ENCODE results near the gene GRK2.
A peak's percentile ranks its signal among the peaks of the same experiment; 100 is the strongest.

GRK2 gene

GRCh38 chr11:67265633-67266448 lies 432 bp upstream of the GRK2 start:
- no peak overlapping the region for H3K9ac ChIP-seq (ENCODE audit: low read depth, low read length)
- H3K27me3 ChIP-seq (ENCODE audit: insufficient read depth, low read length), result peaks cover 22% of the 10 kb centered on the region
- WGBS, result 18% methylated on average over 54 of the region's 54 CpGs
- H3K4me1 ChIP-seq (ENCODE audit: insufficient read depth, low read length), result peaks cover 29% of the 10 kb centered on the region
- no peak overlapping the region for H3K27ac ChIP-seq (ENCODE audit: low read depth, low read length)
- H3K36me3 ChIP-seq (ENCODE audit: insufficient read depth, low read length), result peaks cover 17% of the 10 kb centered on the region
- no peaks in the 10 kb centered on the region for H3K9me3 ChIP-seq (ENCODE audit: insufficient read depth, low read depth, low read length)
- H3K4me3 ChIP-seq (ENCODE audit: low read length), result peak overlapping the region; percentile 76; the same call in 1 of the 2 replicates

GRCh38 chr11:67267188-67268080 lies 1.2 kb downstream of the GRK2 start:
- H3K27ac ChIP-seq (ENCODE audit: low read depth, low read length), result no peak overlapping the region
- H3K4me3 ChIP-seq (ENCODE audit: low read length), result peak overlapping the region; percentile 76
- peaks cover 17% of the 10 kb centered on the region for H3K36me3 ChIP-seq (ENCODE audit: insufficient read depth, low read length)
- 50% methylated on average over 27 of the region's 30 CpGs for WGBS
- H3K9me3 ChIP-seq (ENCODE audit: insufficient read depth, low read depth, low read length), result no peaks in the 10 kb centered on the region
- H3K4me1 ChIP-seq (ENCODE audit: insufficient read depth, low read length), result peaks cover 29% of the 10 kb centered on the region
- H3K27me3 ChIP-seq (ENCODE audit: insufficient read depth, low read length), result peaks cover 13% of the 10 kb centered on the region
- H3K9ac ChIP-seq (ENCODE audit: low read depth, low read length), result peak overlapping the region; percentile 74

- Histone ChIP-seq H3K36me3 (ENCODE audit: insufficient read depth, low read length) (peaks cover 17% of the 10 kb centered on the region), H3K4me3 (ENCODE audit: low read length) (peak overlapping the region; percentile 76; the same call in 1 of the 2 replicates), H3K9ac (ENCODE audit: low read depth, low read length) (no peak overlapping the region), H3K27ac (ENCODE audit: low read depth, low read length) (no peak overlapping the region), H3K4me1 (ENCODE audit: insufficient read depth, low read length) (peaks cover 24% of the 10 kb centered on the region), H3K9me3 (ENCODE audit: insufficient read depth, low read depth, low read length) (no peaks in the 10 kb centered on the region), H3K27me3 (ENCODE audit: insufficient read depth, low read length) (peaks cover 13% of the 10 kb centered on the region)
- WGBS, result 91% methylated on average over 20 of the region's 21 CpGs
Measured at GRCh38 chr11:67268081-67268961, 2.0 kb downstream of the GRK2 start.

DNA sequence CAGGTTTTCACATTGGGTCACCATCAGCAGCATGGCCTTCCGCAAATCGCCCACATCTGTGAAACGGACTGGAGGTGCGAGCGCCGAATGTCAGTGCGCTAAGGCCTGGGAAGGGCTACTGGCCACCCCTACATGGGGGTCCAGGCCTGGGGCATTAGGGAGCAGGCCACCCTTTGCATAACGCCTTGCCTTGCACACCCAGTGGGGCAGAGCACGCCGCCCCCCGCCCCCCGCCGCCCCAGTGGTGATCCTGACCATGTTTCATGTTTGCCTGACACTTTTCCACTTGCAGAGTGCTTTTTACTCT lies 2.6 kb downstream of the GRK2 start:
- Histone ChIP-seq H3K27ac (ENCODE audit: low read depth, low read length) (no peak overlapping the region), H3K9ac (ENCODE audit: low read depth, low read length) (no peak overlapping the region), H3K9me3 (ENCODE audit: insufficient read depth, low read depth, low read length) (no peaks in the 10 kb centered on the region), H3K36me3 (ENCODE audit: insufficient read depth, low read length) (peaks cover 17% of the 10 kb centered on the region), H3K27me3 (ENCODE audit: insufficient read depth, low read length) (peaks cover 13% of the 10 kb centered on the region), H3K4me3 (ENCODE audit: low read length) (no peak overlapping the region), H3K4me1 (ENCODE audit: insufficient read depth, low read length) (peaks cover 24% of the 10 kb centered on the region)
- WGBS, result 94% methylated on average over 13 of the region's 13 CpGs

GRCh38 chr11:67269401-67270255 lies 3.4 kb downstream of the GRK2 start:
- Histone ChIP-seq H3K9me3 (ENCODE audit: insufficient read depth, low read depth, low read length) (no peaks in the 10 kb centered on the region), H3K27me3 (ENCODE audit: insufficient read depth, low read length) (peaks cover 13% of the 10 kb centered on the region), H3K4me3 (ENCODE audit: low read length) (peak overlapping the region; percentile 2; the same call in 1 of the 2 replicates), H3K9ac (ENCODE audit: low read depth, low read length) (peak overlapping the region; percentile 35; the same call in 1 of the 2 replicates), H3K4me1 (ENCODE audit: insufficient read depth, low read length) (peaks cover 24% of the 10 kb centered on the region), H3K36me3 (ENCODE audit: insufficient read depth, low read length) (peaks cover 17% of the 10 kb centered on the region), H3K27ac (ENCODE audit: low read depth, low read length) (peak overlapping the region; percentile 76)
- WGBS, result 79% methylated on average over 14 of the region's 15 CpGs

GRCh38 chr11:67270256-67271204 lies 4.3 kb downstream of the GRK2 start:
- Histone ChIP-seq H3K4me1 (ENCODE audit: insufficient read depth, low read length) (peaks cover 24% of the 10 kb centered on the region), H3K9ac (ENCODE audit: low read depth, low read length) (peak overlapping the region; percentile 35; the same call in 1 of the 2 replicates), H3K27ac (ENCODE audit: low read depth, low read length) (peak overlapping the region; percentile 76), H3K27me3 (ENCODE audit: insufficient read depth, low read length) (peaks cover 5% of the 10 kb centered on the region), H3K9me3 (ENCODE audit: insufficient read depth, low read depth, low read length) (no peaks in the 10 kb centered on the region), H3K36me3 (ENCODE audit: insufficient read depth, low read length) (peaks cover 17% of the 10 kb centered on the region), H3K4me3 (ENCODE audit: low read length) (peak overlapping the region; percentile 2)
- WGBS, result 29% methylated on average over 28 of the region's 28 CpGs

- H3K9ac ChIP-seq (ENCODE audit: low read depth, low read length), result 0 out of 2 replicates have a peak overlapping the region, but pooled peaks have one; percentile 23
- H3K9me3 ChIP-seq (ENCODE audit: insufficient read depth, low read depth, low read length), result no peaks in the 10 kb centered on the region
- peaks cover 24% of the 10 kb centered on the region for H3K4me1 ChIP-seq (ENCODE audit: insufficient read depth, low read length)
- no peak overlapping the region for H3K27ac ChIP-seq (ENCODE audit: low read depth, low read length)
- WGBS, result 80% methylated on average over 5 of the region's 5 CpGs
- no peak overlapping the region for H3K4me3 ChIP-seq (ENCODE audit: low read length)
- no peaks in the 10 kb centered on the region for H3K27me3 ChIP-seq (ENCODE audit: insufficient read depth, low read length)
- peaks cover 17% of the 10 kb centered on the region for H3K36me3 ChIP-seq (ENCODE audit: insufficient read depth, low read length)
Measured at GRCh38 chr11:67271205-67271540, 4.9 kb downstream of the GRK2 start.

GRCh38 chr11:67271541-67272284 lies 5.4 kb downstream of the GRK2 start:
- 73% methylated on average over 19 of the region's 19 CpGs for WGBS
- H3K4me3 ChIP-seq (ENCODE audit: low read length), result no peak overlapping the region
- H3K27me3 ChIP-seq (ENCODE audit: insufficient read depth, low read length), result no peaks in the 10 kb centered on the region
- H3K27ac ChIP-seq (ENCODE audit: low read depth, low read length), result no peak overlapping the region
- peaks cover 17% of the 10 kb centered on the region for H3K36me3 ChIP-seq (ENCODE audit: insufficient read depth, low read length)
- H3K4me1 ChIP-seq (ENCODE audit: insufficient read depth, low read length), result peaks cover 29% of the 10 kb centered on the region
- H3K9me3 ChIP-seq (ENCODE audit: insufficient read depth, low read depth, low read length), result no peaks in the 10 kb centered on the region
- H3K9ac ChIP-seq (ENCODE audit: low read depth, low read length), result no peak overlapping the region

Measured in HUES64 (cell line).